Measurements from ENCODE around the gene TPP2.

TPP2 gene

DNA sequence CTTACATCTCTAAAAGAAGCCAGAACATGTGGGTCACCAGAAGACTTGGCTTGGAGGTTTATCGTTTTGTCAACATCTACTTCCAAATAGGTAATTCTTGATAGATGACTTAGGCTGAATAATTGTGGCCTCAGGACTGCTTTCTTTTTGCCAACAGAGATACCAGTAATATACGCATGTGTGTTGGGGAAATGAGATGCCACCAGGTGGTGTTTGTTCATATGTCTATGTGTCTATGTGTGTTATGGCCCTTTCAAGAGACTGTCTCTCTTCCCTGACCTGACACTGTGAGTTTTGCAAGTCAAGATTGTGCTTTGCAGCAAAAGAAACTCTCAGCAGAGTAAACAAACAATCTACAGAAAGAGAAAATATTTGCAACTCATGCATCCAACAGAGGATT is 129.6 kb downstream of the TPP2 start:
- Histone ChIP-seq H3K9me3 (ENCODE audit: insufficient read depth, low read length) (no peaks in the 10 kb centered on the region), H3K4me2 (ENCODE audit: low read depth, low read length, poor library complexity, severe bottlenecking) (no peak overlapping the region), H3K36me3 (ENCODE audit: low read length) (no peaks in the 10 kb centered on the region), H3K27ac (ENCODE audit: low read depth, low read length) (no peak overlapping the region), H3K9ac (ENCODE audit: low read length) (no peak overlapping the region), H3K4me3 (ENCODE audit: insufficient read depth, low read length, poor library complexity, severe bottlenecking) (no peak overlapping the region), H3K27me3 (ENCODE audit: low read length) (no peaks in the 10 kb centered on the region), H3K9me2 (replicated peaks; ENCODE audit: insufficient read depth, low read length) (no peaks in the 10 kb centered on the region), H3F3A (ENCODE audit: insufficient read depth) (no peaks in the 10 kb centered on the region), H3K79me2 (ENCODE audit: insufficient read depth, low read length) (no peaks in the 10 kb centered on the region), H4K20me1 (ENCODE audit: low read depth, low read length) (no peaks in the 10 kb centered on the region), H2AFZ (ENCODE audit: low read depth, low read length, severe bottlenecking) (no peak overlapping the region)
- TF ChIP-seq EZH2phosphoT487 (conservative IDR thresholded peaks at IDR 0.05; ENCODE audit: low read length), result no peak
- TF ChIP-seq, protein P1, sequence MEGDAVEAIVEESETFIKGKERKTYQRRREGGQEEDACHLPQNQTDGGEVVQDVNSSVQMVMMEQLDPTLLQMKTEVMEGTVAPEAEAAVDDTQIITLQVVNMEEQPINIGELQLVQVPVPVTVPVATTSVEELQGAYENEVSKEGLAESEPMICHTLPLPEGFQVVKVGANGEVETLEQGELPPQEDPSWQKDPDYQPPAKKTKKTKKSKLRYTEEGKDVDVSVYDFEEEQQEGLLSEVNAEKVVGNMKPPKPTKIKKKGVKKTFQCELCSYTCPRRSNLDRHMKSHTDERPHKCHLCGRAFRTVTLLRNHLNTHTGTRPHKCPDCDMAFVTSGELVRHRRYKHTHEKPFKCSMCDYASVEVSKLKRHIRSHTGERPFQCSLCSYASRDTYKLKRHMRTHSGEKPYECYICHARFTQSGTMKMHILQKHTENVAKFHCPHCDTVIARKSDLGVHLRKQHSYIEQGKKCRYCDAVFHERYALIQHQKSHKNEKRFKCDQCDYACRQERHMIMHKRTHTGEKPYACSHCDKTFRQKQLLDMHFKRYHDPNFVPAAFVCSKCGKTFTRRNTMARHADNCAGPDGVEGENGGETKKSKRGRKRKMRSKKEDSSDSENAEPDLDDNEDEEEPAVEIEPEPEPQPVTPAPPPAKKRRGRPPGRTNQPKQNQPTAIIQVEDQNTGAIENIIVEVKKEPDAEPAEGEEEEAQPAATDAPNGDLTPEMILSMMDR (IDR thresholded peaks at IDR 0.05; ENCODE audit: insufficient read depth, low read length, poor library complexity, severe bottlenecking), result no peak

All from SU-DHL-6 (cell line).